ENCODE measurements around the gene GTSF1L. TPM values are rescaled to one million over a fixed set of nuclear protein-coding genes. Genes with fewer than 3 reads are reported as not detected.
A peak's percentile ranks its signal among the peaks of the same experiment; 100 is the strongest.

The GTSF1L gene
- total RNA-seq, 4 donors from 2014 or later = not detected

DNA sequence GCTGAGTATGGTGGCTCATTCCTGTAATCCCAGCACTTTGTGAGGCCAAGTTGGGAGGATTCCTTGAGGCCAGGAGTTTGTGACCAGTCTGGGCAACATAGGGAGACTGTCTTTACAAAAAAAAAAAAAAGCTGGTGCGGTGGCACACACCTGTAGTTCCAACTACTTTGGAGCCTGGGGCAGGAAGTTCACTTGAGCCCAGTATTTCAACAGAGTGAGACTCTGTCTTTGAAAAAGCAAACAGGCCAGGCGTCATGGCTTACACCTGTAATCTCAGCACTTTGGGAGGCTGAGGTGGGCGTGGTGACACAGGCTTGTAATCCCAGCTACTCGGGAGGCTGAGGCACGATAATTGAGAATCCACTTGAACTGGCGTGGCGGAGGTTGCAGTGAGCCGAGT is 31.2 kb downstream of the GTSF1L start:
- TF ChIP-seq POLR2AphosphoS5 (IDR thresholded peaks at IDR 0.05) (no peak), POLR2A (IDR thresholded peaks at IDR 0.05; ENCODE audit: low read depth) (no peak), EP300 (IDR thresholded peaks at IDR 0.05) (no peak)
- TF ChIP-seq, protein P1, sequence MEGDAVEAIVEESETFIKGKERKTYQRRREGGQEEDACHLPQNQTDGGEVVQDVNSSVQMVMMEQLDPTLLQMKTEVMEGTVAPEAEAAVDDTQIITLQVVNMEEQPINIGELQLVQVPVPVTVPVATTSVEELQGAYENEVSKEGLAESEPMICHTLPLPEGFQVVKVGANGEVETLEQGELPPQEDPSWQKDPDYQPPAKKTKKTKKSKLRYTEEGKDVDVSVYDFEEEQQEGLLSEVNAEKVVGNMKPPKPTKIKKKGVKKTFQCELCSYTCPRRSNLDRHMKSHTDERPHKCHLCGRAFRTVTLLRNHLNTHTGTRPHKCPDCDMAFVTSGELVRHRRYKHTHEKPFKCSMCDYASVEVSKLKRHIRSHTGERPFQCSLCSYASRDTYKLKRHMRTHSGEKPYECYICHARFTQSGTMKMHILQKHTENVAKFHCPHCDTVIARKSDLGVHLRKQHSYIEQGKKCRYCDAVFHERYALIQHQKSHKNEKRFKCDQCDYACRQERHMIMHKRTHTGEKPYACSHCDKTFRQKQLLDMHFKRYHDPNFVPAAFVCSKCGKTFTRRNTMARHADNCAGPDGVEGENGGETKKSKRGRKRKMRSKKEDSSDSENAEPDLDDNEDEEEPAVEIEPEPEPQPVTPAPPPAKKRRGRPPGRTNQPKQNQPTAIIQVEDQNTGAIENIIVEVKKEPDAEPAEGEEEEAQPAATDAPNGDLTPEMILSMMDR (IDR thresholded peaks at IDR 0.05) = no peak

DNA sequence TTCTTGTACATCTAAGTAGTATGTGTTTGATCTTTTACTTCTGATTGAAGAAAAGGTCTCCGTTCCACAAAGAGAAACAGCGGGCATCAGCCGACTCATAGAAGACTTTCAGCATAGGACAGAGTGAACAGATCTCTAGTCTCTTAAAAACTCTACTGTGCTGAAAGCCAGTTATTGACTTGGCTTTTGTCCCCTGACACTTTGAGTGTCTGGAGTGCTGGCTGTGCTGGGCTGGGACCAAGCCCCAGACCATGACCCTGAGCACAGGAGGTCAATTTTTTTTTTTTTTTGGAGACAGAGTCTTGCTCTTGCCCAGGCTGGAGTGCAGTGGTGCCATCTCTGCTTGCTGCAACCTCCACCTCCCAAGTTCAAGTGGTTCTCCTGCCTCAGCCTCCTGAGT is 32.0 kb downstream of the GTSF1L start:
- no peaks in the 10 kb centered on the region for H3K36me3 ChIP-seq
- no peaks in the 10 kb centered on the region for H3K9me3 ChIP-seq
- no peak for DNase-seq (ENCODE audit: extremely low spot score)
- 98% methylated on average over 3 of the region's 3 CpGs for WGBS
- H3K27ac ChIP-seq (replicated peaks in 1 of 4) = no peak overlapping the region
- no peaks in the 10 kb centered on the region for H3K4me1 ChIP-seq
- TF ChIP-seq POLR2AphosphoS5 (IDR thresholded peaks at IDR 0.05) (no peak), POLR2A (IDR thresholded peaks at IDR 0.05; ENCODE audit: low read depth) (no peak), EP300 (IDR thresholded peaks at IDR 0.05) (no peak)
- TF ChIP-seq, protein P1 (IDR thresholded peaks at IDR 0.05) = no peak
- H3K27me3 ChIP-seq = no peaks in the 10 kb centered on the region
- no peak overlapping the region for H3K4me3 ChIP-seq
- intact Hi-C loops (cut with DNase I) = no loop called here

More for the DNA sequence above, 31.2 kb downstream of the GTSF1L start:
- Histone ChIP-seq H3K27me3 (no peaks in the 10 kb centered on the region), H3K27ac (replicated peaks in 1 of 4) (no peak overlapping the region), H3K9me3 (no peaks in the 10 kb centered on the region), H3K4me1 (no peaks in the 10 kb centered on the region), H3K4me3 (no peak overlapping the region), H3K36me3 (no peaks in the 10 kb centered on the region)
- DNase-seq (ENCODE audit: extremely low spot score) = no peak
- 91% methylated on average over 8 of the region's 8 CpGs for WGBS
- intact Hi-C loops (cut with DNase I) = no loop called here

DNA sequence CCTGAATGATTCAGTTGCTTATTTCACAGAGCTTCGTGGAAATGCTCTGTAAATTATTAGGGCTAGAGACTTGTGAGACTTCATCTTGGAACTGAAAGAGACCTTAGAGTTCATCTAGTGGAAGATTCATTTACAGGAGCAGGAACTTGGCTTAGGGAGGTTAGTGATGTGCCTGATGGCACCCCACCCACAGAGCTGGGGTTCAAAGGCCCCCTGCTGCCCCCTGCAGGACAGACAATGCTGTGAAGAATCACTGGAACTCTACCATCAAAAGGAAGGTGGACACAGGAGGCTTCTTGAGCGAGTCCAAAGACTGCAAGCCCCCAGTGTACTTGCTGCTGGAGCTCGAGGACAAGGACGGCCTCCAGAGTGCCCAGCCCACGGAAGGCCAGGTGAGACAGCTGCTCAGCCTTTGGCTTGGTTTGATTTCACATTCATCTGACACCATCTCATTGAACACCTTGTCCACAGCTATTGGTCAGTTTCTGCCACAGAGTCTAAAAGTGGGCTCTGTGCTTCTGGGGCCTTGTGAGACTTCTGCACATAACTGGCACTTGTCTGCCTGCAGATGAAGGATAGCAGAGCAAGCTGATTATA is 34.8 kb downstream of the GTSF1L start:
- intact Hi-C loops (cut with DNase I) = no loop called here
- Histone ChIP-seq H3K4me1 (no peaks in the 10 kb centered on the region), H3K27ac (replicated peaks in 1 of 4) (no peak overlapping the region), H3K4me3 (no peak overlapping the region), H3K27me3 (no peaks in the 10 kb centered on the region), H3K36me3 (no peaks in the 10 kb centered on the region), H3K9me3 (no peaks in the 10 kb centered on the region)
- TF ChIP-seq, protein P1 (IDR thresholded peaks at IDR 0.05) = peak in 2 of 3 experiments; percentile 26 to 27
- TF ChIP-seq POLR2AphosphoS5 (IDR thresholded peaks at IDR 0.05) = no peak
- WGBS = 84% methylated on average over 5 of the region's 5 CpGs
- DNase-seq (ENCODE audit: extremely low spot score) = no peak

DNA sequence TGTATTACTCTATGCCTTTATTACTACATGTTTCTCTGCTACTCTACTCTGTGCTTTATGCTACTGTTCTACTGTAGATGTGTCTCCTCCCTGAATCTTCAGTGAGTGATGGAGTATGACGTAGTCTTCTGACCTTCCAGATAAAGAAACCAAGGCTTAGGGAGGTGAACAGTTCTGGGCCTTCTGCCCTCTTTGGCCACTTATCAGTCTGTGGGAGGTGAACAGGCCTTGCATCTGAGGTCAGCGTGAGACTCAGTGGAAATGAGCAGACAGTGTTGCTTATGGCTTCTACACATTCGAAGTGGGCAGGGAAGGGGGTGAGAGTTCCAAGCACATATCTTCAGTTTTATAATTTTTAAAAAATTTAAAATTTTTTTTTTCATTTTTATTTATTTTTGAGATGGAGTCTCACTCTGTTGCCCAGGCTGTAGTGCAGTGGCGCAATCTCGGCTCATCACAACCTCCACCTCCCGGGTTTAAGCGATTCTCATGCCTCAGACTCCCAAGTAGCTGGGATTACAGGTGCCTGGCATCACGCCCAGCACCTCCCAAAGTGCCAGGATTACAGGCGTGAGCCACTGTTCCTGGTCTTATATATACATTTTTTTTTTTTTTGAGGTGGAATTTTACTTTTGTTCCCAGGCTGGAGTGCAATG is 35.7 kb downstream of the GTSF1L start:
- intact Hi-C loops (cut with DNase I) = no loop called here
- 92% methylated on average over 9 of the region's 9 CpGs for WGBS
- Histone ChIP-seq H3K36me3 (no peaks in the 10 kb centered on the region), H3K4me1 (no peaks in the 10 kb centered on the region), H3K27me3 (no peaks in the 10 kb centered on the region), H3K4me3 (no peak overlapping the region), H3K9me3 (no peaks in the 10 kb centered on the region), H3K27ac (replicated peaks in 1 of 4) (no peak overlapping the region)
- DNase-seq (ENCODE audit: extremely low spot score) = no peak
- TF ChIP-seq POLR2A (IDR thresholded peaks at IDR 0.05; ENCODE audit: low read depth) (no peak), EP300 (IDR thresholded peaks at IDR 0.05) (no peak), POLR2AphosphoS5 (IDR thresholded peaks at IDR 0.05) (no peak)
- TF ChIP-seq, protein P1 (IDR thresholded peaks at IDR 0.05) = no peak
